ENCODE results near the gene GATAD2A.
A peak's percentile ranks its signal among the peaks of the same experiment; 100 is the strongest.
"Not testable (repeated sequence)": the region's sequence is repeated elsewhere in the genome, so short reads cannot be mapped to it uniquely, and the experiment has no call there.

GATAD2A gene

DNA sequence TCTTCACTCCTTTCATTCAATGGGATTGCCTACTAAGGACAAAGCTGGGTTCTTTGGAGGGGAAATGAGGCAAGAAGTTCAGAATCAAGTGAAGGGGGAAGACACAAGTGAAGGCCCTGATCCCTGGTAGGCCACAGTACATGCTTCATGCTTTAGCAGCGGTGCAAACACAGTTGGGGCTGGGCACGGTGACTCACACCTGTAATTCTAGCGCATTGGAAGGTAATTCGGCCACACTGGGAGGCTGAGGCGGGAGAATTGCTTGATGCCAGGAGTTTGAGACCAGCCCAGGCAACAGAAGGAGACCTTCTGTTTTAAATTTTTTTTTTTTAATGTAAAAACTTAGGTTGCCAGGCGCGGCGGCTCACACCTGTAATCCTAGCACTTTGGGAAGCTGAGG is 23.4 kb upstream of the GATAD2A start:
- Mint-ChIP-seq H3K36me3 (peaks cover 0 to 5% of the 10 kb centered on the region in 2 donors), H3K4me1 (peaks cover 19 to 30% of the 10 kb centered on the region in 2 donors), H3K27ac (peak overlapping the region; percentile 42), H3K4me3 (no peak overlapping the region), H3K9me3 (no peaks in the 10 kb centered on the region), H3K27me3 (no peaks in the 10 kb centered on the region)
- no peak for ATAC-seq (replicated peaks)
- no peak for DNase-seq

DNA sequence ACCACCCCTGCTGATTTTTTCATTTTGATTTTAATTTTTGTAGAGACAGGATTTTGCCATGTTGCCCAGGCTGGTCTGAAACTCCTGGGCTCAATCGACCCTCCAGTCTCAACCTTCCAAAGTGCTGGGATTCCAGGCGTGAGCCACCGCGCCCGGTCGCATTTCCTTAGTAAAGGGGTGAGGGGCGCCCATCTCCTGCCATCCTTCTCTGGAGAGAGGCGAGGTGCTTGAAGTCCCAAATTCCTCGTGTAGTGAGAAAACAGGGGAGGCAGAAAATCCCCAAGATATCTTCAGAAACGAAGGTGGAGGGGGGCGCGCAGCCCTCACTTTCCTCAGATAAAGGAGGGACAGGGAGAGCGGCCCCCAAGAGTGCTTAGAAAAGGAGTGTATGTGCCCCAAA is 21.0 kb upstream of the GATAD2A start:
- peaks cover 36 to 54% of the 10 kb centered on the region in 2 donors for H3K4me1 Mint-ChIP-seq
- no peaks in the 10 kb centered on the region for H3K9me3 Mint-ChIP-seq
- no peaks in the 10 kb centered on the region for H3K27me3 Mint-ChIP-seq
- peak overlapping the region; percentile 84 for H3K27ac Mint-ChIP-seq
- peaks cover 9 to 10% of the 10 kb centered on the region in 2 donors for H3K36me3 Mint-ChIP-seq
- no peak for ATAC-seq (replicated peaks)
- no peak for DNase-seq
- H3K4me3 Mint-ChIP-seq = peak overlapping the region; percentile 85 to 95

DNA sequence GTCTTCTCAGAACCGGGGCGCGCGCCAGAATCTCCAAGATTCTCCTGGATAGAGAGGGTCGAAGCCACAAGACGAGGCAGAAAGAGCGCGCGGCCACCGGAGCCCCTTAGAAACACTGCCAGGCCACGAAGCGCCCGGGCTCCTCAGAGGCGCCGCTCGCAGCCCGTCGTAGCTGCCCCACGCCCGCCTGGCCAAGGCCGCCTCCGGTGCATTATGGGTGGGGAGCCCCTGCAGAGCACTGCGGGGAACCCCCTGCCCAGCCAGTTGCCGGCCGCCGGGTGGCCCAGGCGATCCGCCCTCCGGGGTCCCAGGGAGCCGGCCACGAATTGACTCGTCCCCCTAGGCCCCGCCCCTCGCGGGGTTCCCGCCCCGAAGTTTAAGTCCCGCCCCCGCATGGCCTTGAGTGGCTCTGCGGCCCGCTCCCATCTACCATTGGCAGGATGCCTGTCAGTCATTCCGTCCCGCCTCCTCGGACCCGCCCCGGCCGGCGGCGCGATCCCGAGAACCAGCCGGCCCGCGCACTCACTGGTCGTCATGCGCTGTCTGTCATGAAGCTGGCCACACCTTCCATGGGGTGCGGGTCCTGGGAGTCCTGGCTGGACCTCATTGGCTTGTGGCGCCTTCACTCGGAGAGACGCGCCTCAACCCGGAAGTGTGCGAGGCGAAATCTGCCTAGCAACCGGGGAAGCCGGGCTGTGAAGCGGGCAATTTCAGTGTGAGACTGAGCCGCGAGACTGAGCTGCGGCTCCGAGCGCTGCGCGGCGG is 20.2 kb upstream of the GATAD2A start:
- peaks cover 39 to 62% of the 10 kb centered on the region in 2 donors for H3K4me1 Mint-ChIP-seq
- peaks cover 9 to 15% of the 10 kb centered on the region in 2 donors for H3K36me3 Mint-ChIP-seq
- DNase-seq (peak; percentile 100), ATAC-seq (replicated peaks) (peak; percentile 91 to 92)
- H3K4me3 Mint-ChIP-seq = peak overlapping the region; percentile 85 to 95
- no peaks in the 10 kb centered on the region for H3K27me3 Mint-ChIP-seq
- peak overlapping the region; percentile 90 for H3K27ac Mint-ChIP-seq
- no peaks in the 10 kb centered on the region for H3K9me3 Mint-ChIP-seq

DNA sequence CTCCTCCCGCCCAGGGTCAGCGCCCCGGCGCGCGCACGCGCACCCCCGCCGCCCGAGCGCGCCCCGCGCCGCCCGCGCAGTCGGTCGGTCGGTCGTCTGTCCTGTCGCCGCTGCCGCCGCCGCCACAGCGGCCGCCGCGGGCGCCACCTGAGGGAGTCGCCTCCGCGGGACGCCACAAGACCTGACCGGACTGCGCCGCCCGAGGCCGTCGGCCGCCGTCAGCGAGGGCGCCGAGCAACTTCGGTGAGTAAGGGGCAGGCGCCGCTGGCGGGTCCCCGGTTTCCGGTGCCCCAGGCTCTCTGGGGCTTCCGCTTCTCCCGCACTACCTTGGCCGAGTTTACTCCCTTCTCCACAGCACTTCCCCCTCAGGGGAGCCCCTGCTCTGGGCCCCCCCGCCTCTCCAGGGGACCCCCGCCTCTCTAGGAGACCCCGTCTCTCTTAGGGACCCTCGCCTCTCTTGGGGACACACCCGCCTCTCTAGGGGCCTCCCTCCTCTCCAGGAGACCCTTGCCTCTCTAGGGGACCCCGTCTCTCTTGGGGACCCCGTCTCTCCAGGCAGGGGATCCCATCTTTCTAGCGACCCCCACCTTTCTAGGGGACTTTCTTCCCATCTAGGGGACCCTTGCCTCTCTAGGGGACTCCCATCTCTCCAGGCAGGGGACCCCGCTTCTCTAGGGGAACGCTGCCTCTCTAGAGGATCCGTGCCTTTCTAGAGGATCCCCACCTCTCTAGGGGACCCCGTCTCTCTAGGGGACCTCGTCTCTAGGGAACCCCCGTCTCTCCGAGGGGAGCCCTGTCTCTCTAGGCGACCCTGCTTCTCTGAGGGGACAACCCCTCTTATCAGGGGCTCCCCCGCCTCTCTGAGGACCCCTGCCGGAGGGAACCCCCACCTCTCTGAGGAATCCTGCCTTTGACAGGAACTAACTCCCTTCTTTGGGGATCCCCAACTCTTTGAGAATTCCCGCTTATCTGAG is 19.3 kb upstream of the GATAD2A start:
- ATAC-seq (replicated peaks) = peak; percentile 27 to 37
- H3K4me1 Mint-ChIP-seq = peaks cover 42 to 67% of the 10 kb centered on the region in 2 donors
- no peak for DNase-seq
- H3K27me3 Mint-ChIP-seq = no peaks in the 10 kb centered on the region
- H3K9me3 Mint-ChIP-seq = no peaks in the 10 kb centered on the region
- peak overlapping the region; percentile 96 for H3K27ac Mint-ChIP-seq
- peak overlapping the region; percentile 95 to 96 for H3K4me3 Mint-ChIP-seq
- H3K36me3 Mint-ChIP-seq = peaks cover 9 to 18% of the 10 kb centered on the region in 2 donors

DNA sequence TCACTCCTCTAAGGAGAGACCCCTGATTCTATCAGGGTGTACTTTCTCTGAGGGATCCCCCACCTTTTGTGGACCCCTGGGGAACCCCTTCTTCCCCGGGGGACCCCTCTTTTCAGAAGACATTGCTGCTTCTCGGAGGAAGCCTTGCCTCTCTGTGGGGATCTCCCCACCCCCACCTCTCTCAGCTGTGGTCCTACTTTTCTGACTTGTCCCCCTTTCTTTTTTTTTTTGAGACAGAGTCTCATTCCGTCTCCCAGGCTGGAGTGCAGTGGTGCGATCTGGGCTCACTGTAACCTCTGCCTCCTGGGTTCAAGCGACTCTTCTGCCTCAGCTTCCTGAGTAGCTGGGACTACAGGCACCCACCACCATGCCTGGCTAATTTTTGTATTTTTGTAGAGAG is 18.4 kb upstream of the GATAD2A start:
- DNase-seq = no peak
- ATAC-seq (replicated peaks) = no peak
- H3K27ac Mint-ChIP-seq = peak overlapping the region; percentile 96
- no peaks in the 10 kb centered on the region for H3K9me3 Mint-ChIP-seq
- H3K4me3 Mint-ChIP-seq = peak overlapping the region; percentile 95 to 96
- H3K27me3 Mint-ChIP-seq = no peaks in the 10 kb centered on the region
- H3K4me1 Mint-ChIP-seq = peaks cover 37 to 67% of the 10 kb centered on the region in 2 donors
- H3K36me3 Mint-ChIP-seq = peaks cover 9 to 18% of the 10 kb centered on the region in 2 donors

DNA sequence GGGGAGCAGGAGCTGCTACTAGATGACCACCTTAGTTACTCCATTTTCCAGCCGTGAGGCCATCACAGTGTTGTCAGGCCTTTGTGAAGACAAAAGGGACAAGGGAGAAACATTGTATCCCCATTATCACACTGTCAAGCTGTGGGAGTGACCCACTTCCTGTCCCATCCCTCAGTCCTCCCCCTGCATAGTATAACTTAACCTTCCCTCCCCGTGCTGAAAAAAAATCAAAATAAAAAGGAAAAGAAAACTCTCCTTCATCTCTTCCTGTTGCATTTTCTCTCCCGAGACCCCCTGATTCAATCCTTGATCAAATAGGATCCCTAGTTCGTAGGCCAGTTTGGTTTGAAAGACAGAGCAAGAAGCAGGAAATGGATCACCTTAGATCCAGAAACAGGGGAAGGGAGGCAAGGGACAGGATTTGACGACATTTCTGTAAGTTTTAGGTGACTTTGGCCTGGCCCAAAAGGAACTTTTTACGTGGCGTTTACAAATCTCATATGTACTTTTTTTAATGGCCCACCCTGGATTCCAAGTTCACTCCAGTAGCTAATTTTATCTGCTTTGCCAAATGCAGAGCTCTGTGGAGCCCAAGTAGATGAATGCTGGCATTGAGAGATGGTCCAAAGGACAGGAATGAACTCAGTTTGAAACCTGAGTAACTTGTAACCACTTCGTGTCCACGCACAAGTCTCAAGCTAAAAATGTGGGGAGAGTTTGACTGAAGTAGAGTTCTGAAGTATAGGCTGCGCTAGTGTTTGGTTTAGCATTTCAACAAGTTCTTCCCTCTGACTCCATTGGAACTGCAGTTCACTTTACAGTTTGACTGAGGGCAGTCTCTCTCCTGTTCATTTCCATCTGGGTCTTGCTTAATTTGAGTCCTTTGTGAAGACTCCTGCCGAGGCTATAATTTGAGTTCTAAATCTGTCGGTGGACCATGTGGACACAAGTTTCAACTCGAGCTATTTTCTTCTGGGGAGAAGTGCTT is 16.6 kb upstream of the GATAD2A start:
- Mint-ChIP-seq H3K4me3 (no peak overlapping the region), H3K27ac (peak overlapping the region; percentile 59), H3K9me3 (no peaks in the 10 kb centered on the region), H3K4me1 (peaks cover 35 to 76% of the 10 kb centered on the region in 2 donors), H3K27me3 (no peaks in the 10 kb centered on the region), H3K36me3 (peaks cover 9 to 18% of the 10 kb centered on the region in 2 donors)
- ATAC-seq (replicated peaks) (no peak), DNase-seq (no peak)

DNA sequence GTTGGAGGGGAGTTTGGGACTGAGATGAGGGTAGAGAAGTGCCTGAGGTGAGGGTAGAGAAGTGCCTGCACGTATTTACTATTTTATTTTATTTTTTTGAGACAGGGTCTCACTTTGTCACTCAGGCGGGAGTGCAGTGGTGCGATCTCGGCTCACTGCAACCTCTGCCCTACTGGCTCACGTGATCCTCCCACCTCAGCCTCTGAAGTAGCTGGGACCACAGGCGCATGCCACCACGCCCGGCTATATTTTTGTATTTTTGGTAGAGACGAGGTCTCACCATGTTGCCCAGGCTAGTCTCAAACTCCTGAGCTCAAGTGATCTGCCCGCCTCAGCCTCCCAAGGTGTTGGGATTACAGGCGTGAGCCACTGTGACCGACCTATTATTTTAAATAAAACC is 15.8 kb upstream of the GATAD2A start:
- not testable (repeated sequence) for H3K27ac Mint-ChIP-seq; H3K9me3 Mint-ChIP-seq; H3K4me3 Mint-ChIP-seq; H3K27me3 Mint-ChIP-seq; ATAC-seq (replicated peaks); DNase-seq
- H3K4me1 Mint-ChIP-seq = peaks cover 36 to 74% of the 10 kb centered on the region in 2 donors
- H3K36me3 Mint-ChIP-seq = peaks cover 9 to 21% of the 10 kb centered on the region in 2 donors

DNA sequence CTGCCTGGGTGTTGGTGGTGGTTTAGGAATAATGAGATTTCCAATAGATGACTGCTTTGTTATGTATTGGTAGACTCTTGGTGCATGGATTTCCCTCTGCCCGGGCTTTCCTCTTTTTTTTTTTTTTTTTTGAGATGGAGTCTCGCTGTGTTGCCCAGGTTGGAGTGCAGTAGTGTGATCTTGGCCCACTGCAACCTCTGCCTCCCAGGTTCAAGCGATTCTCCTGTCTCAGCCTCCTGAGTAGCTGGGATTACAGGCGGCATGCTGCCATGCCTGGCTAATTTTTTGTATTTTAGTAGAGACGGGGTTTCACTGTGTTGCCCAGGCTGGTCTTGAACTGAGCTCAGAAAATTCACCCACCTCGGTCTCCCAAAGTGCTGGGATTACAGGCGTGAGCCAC is 11.1 kb upstream of the GATAD2A start:
- not testable (repeated sequence) for H3K9me3 Mint-ChIP-seq; H3K27me3 Mint-ChIP-seq; H3K4me3 Mint-ChIP-seq; H3K27ac Mint-ChIP-seq; ATAC-seq (replicated peaks); DNase-seq
- Mint-ChIP-seq H3K36me3 (peaks cover 0 to 12% of the 10 kb centered on the region in 2 donors), H3K4me1 (peaks cover 17 to 52% of the 10 kb centered on the region in 2 donors)

DNA sequence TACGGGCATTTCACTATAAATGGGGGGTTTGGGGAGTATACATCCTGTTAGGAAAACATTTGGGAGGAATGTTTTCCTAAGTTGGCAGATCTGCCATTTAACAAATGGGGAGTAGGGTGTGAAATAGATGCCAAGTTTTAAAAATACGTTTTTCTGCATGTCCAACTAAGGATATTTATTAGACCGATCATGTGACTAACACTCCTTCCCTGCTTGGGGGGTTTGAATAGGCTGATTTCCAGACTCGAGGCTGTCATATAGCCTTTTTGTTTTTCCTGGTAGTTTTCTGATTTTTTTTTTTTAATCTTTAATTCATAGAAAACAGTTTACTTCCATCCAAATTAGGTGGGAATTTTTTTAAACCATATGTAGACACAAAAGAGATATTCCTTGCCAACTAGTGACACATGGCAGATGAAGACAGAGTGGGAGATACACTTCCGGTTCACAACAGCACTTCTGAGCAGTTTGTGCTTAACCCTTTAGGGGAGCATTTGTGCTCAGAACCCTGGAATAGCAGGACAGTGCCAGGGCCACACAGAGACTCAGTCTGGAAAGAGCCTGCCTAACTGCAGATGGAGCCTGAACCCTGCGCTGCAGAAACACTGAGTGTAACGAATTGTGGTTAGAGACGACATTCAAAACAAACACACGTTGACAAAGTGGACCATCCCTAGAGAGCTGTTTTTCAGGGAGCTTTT is 5.6 kb upstream of the GATAD2A start:
- ATAC-seq (replicated peaks) (no peak), DNase-seq (no peak)
- Mint-ChIP-seq H3K36me3 (no peaks in the 10 kb centered on the region), H3K27me3 (no peaks in the 10 kb centered on the region), H3K4me1 (peaks cover 13 to 47% of the 10 kb centered on the region in 2 donors), H3K27ac (peak overlapping the region; percentile 73), H3K4me3 (no peak overlapping the region), H3K9me3 (no peaks in the 10 kb centered on the region)

DNA sequence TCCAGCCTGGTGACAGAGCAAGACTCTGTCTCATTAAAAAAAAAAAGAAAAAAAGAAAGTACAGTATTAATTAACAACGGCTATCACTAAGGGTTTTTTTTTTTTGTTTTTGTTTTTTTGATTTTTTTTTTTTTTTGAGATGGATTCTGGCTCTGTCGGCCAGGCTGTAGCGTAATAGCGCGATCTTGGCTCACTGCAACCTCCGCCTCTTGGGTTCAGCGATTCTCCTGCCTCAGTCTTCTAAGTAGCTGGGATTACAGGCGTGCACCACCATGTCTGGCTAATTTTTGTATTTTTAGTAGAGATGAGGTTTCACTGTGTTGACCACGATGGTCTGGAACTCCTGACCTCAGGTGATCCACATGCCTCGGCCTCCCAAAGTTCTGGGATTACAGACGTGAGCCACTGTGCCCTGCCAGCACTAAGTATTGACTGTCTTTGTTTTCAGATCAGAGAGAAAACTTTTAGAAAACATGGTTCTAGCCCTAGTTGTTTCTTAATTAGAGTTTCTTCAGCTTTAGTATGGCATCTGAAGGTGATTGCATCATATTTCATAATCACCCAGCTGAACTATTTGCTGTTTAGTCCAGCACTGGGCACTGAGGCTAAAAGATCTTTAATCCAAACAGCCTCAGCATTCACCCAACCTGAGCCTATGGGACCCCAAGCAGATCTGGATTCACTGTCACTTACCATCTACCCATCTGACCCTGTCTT is 2.7 kb upstream of the GATAD2A start:
- no peak for ATAC-seq (replicated peaks)
- no peaks in the 10 kb centered on the region for H3K27me3 Mint-ChIP-seq
- no peaks in the 10 kb centered on the region for H3K9me3 Mint-ChIP-seq
- H3K4me3 Mint-ChIP-seq = no peak overlapping the region
- H3K4me1 Mint-ChIP-seq = peaks cover 25 to 59% of the 10 kb centered on the region in 2 donors
- peaks cover 0 to 3% of the 10 kb centered on the region in 2 donors for H3K36me3 Mint-ChIP-seq
- H3K27ac Mint-ChIP-seq = no peak overlapping the region
- DNase-seq = no peak

DNA sequence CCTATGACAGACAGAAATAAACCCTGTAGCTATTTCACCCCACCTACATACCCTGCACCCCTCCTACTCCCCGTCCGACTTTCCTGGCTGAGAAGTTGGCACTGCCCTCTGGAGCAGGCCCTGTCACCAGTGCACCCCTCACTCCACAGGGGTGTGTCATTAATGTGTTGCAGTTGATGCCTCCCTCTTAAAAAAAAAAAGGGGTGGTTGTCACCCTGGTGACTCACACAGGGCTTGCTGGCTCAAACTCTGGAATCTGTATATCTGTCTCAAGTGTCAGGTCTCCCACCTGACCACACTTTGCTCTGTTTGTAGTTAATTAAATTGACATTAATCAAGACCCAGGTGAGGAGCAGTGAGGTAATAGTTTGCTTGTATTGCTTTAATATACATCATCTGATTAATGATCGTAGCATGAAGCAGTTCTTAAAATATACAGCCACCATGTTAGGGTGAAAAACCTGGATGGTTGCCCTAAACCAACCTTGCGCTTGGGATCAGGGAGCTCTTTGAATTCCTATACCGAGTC is 2.0 kb upstream of the GATAD2A start:
- H3K9me3 Mint-ChIP-seq = no peaks in the 10 kb centered on the region
- H3K36me3 Mint-ChIP-seq = peaks cover under 1 to 3% of the 10 kb centered on the region in 2 donors
- ATAC-seq (replicated peaks) (no peak), DNase-seq (no peak)
- H3K4me3 Mint-ChIP-seq = no peak overlapping the region
- no peak overlapping the region for H3K27ac Mint-ChIP-seq
- H3K4me1 Mint-ChIP-seq = peaks cover 26 to 66% of the 10 kb centered on the region in 2 donors
- no peaks in the 10 kb centered on the region for H3K27me3 Mint-ChIP-seq

All from stimulated activated naive B cell treated with anti-CD40 and anti-IgM and Interleukin-4, amounts not matched to agents 10 μg/mL and 1 μg/mL and 100 μg/mL, for 72 hours (primary cell).